Erythroblast (primary cell): Measurements from ENCODE around the gene GRM8.
A peak's percentile ranks its signal among the peaks of the same experiment; 100 is the strongest.

Source experiments
- DNase-seq, 2 experiments: peaks; one replicate each; lab custom pipeline; 2025; lab: John Stamatoyannopoulos, UW
- GATA1 ChIP-seq: IDR thresholded peaks from 2 replicates; pipeline ENCODE4 v1.6.1; 2011; ENCODE audit warnings: low read depth, mild to moderate bottlenecking, control low read depth, low read length, moderate library complexity
- POLR2A ChIP-seq: IDR thresholded peaks from 2 replicates; pipeline ENCODE4 v1.6.1; 2011; ENCODE audit warnings: mild to moderate bottlenecking, low read length

The GRM8 gene

DNA sequence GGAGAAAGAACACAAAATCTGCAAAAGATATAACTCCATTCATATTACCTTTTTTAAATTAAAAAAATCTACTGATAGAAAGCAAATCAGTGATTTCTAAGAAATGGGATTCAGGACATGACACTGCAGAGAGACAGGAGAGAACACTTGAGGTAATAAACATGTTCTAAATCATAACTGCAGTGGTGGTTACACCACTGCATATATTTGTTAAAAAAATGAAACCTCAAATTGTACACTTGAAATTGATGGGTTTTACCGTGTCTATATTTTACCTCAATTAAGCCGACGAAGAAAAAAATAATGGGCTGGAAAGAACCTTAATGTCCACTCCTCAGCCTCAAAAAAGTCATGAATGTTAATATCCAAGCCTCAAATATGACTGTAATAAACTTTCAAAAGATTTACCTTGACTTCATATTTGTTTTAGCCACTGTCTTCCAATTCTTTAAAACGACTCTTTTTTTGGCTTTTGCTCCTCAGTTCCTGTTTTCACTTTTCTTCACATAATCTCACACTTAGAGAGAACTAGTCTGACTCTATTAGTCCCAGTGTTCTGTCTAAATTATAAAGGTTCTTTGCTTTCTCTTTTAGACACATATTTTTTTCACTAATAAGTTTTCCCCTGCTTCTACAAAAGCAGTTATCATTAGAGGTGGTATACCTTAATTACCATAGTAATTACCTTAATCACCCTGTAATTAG, 502.4 kb downstream of the GRM8 start:
- no peak for DNase-seq
- TF ChIP-seq GATA1 (no peak), POLR2A (no peak)

GRCh38 chr7:126728967-126729366, 523.8 kb downstream of the GRM8 start:
- DNase-seq = no peak
- TF ChIP-seq GATA1 (no peak), POLR2A (no peak)

- DNase-seq = no peak
- TF ChIP-seq GATA1 = no peak
- no peak for TF ChIP-seq POLR2A
Measured at GRCh38 chr7:126727930-126728391, 524.8 kb downstream of the GRM8 start.

- TF ChIP-seq GATA1 (no peak), POLR2A (no peak)
Measured at GRCh38 chr7:126723966-126724544, 528.7 kb downstream of the GRM8 start.

DNA sequence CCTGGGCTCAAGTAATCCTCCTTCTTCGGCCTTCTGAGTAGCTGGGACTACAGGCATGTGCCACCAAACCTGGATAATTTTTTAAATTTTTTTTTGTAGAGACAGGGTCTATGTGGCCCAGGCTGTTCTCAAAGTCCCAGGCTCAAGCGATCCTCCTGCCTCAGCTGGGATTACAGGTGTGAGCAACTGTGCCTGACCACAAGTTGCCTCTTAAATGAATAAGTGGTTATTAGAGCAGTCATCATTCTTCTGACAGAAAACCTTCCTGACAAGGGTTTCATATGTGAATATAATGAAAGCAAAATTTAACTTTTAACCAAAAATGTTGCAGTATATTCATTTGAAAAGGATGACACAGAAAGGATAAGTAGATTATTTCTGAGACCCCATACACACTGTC, 532.5 kb downstream of the GRM8 start:
- DNase-seq = no peak
- TF ChIP-seq POLR2A = no peak
- TF ChIP-seq GATA1 = no peak

More at GRCh38 chr7:126723966-126724544, 528.7 kb downstream of the GRM8 start:
- no peak for DNase-seq

DNA sequence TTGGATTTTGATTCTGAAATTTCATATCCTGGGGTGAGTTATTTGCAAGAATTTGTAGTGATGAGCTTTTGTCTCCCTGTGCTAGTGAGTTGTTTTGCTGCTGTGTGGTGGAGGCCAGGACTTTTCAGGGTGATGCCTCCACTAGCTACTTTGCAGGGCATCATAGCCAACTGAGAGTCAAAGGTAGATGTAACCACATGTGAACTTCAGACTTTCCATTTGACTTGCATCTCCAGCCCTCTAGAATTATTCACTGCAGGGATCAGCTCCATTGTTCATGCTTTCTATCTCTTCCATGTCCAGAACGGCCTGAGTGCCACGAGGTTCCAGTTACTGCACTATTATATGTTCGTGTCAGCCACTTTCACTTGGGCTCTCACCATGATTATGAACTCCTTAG, 534.3 kb downstream of the GRM8 start:
- no peak for DNase-seq
- TF ChIP-seq GATA1 (no peak), POLR2A (no peak)

DNA sequence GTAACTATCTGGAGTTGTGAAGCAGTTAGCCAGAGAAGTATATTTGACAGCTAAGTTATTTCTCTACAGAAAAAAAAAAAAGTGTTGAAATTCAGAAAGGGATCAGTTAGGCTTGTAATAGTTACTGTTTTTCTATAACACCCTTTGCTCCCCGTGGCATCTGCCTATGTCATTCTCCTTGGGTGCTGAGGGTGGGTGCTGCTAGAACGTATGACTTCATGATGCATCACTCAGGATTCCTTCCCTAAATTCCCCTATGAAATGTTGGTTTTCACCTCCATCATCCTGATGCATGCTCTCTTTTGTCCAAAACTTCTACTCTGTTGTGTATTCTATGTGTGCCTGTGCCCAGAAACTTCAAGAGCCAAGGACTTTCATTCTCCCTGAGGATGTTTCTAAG, 536.4 kb downstream of the GRM8 start:
- TF ChIP-seq GATA1 (no peak), POLR2A (no peak)
- DNase-seq = no peak

DNA sequence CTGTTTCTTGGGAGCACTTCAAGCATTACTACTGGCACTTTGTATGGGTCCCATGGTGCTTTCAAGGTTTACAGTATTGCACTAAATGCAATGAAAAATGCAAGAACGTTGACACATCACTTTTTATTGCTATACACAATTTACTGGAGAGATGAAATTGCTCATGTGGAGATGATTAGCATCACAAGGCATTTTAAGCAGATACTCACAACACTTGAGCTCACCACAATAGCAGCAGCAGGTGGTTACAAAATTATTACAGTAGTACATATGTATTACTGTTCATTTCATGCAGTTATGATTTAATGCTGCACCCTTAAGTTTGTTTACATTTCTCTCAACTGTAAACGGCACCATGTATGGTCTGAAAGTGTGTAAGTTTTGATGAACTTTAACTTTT, 537.7 kb downstream of the GRM8 start:
- TF ChIP-seq GATA1 (no peak), POLR2A (no peak)
- DNase-seq = no peak

- DNase-seq = no peak
- no peak for TF ChIP-seq GATA1
- no peak for TF ChIP-seq POLR2A
Measured at GRCh38 chr7:126702242-126703016, 550.3 kb downstream of the GRM8 start.

GRCh38 chr7:126700807-126701604, 551.7 kb downstream of the GRM8 start:
- peak; percentile 31 to 42 for DNase-seq
- TF ChIP-seq GATA1 = no peak
- TF ChIP-seq POLR2A = no peak

DNA sequence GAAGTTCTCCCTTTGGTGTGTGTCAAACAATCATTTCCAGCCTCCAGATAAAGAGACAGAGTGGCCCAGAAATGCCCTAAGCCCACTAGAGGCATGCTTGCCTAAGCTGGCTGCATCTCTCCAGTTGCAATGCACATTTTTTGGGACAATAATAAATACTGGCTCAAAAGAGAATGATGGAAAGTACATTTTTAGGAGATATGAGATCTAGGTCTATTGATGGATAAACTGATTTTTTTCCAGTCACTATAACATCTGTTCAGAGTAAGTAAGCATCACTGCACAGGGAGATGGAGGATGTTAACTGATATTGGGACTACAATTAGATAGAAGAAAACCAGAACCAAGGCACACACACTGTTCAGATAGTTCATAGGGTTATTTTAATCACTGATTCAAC, 553.0 kb downstream of the GRM8 start:
- TF ChIP-seq POLR2A (no peak), GATA1 (no peak)

GRCh38 chr7:126698909-126699308, 553.8 kb downstream of the GRM8 start:
- peak; percentile 1 to 51 for DNase-seq
- TF ChIP-seq POLR2A = no peak
- no peak for TF ChIP-seq GATA1

More for the DNA sequence above, 553.0 kb downstream of the GRM8 start:
- DNase-seq = no peak

- TF ChIP-seq POLR2A (no peak), GATA1 (no peak)
- DNase-seq = no peak
Measured at GRCh38 chr7:126698446-126698845, 554.3 kb downstream of the GRM8 start.
